NCI-H526 treated with DMSO at 0.1 percent for 48 hours (cell line): ENCODE measurements around the gene KRTAP5-2.

Source experiments
- DNase-seq: peaks from one replicate; lab custom pipeline; 2025; lab: John Stamatoyannopoulos, UW

KRTAP5-2 gene

GRCh38 chr11:1555713-1556153 is 42.4 kb downstream of the KRTAP5-2 start:
- no peak for DNase-seq

- no peak for DNase-seq
Observed at GRCh38 chr11:1554981-1555712, 42.9 kb downstream of the KRTAP5-2 start.

GRCh38 chr11:1553808-1554594 is 44.1 kb downstream of the KRTAP5-2 start:
- DNase-seq: no peak

- no peak for DNase-seq
Observed at GRCh38 chr11:1549338-1550330, 48.5 kb downstream of the KRTAP5-2 start.

GRCh38 chr11:1548221-1549070 is 49.6 kb downstream of the KRTAP5-2 start:
- peak; percentile 33 for DNase-seq

GRCh38 chr11:1547467-1548098 is 50.5 kb downstream of the KRTAP5-2 start:
- no peak for DNase-seq
